Pulmonary artery endothelial cell (primary cell): Measurements from ENCODE around the gene KIAA0232. TPM values are rescaled to one million over a fixed set of nuclear protein-coding genes. Genes with fewer than 3 reads are reported as not detected.
"Not testable (repeated sequence)": the region's sequence is repeated elsewhere in the genome, so short reads cannot be mapped to it uniquely, and the experiment has no call there.

Source experiments
- DNase-seq: peaks from one replicate; pipeline ENCODE4 v3.0.0-alpha.2; 2011; ENCODE audit warnings: low read depth, low spot score
- total RNA-seq: library from RNA; depleted of rRNA; stranded (reverse); fragments of >200 nt; gene quantifications from 2 replicates; pipeline ENCODE4 v1.2.3, GENCODE V29; 2014

KIAA0232 gene
- total RNA-seq, 1 donor from 2014 or later = 18.8 TPM

DNA sequence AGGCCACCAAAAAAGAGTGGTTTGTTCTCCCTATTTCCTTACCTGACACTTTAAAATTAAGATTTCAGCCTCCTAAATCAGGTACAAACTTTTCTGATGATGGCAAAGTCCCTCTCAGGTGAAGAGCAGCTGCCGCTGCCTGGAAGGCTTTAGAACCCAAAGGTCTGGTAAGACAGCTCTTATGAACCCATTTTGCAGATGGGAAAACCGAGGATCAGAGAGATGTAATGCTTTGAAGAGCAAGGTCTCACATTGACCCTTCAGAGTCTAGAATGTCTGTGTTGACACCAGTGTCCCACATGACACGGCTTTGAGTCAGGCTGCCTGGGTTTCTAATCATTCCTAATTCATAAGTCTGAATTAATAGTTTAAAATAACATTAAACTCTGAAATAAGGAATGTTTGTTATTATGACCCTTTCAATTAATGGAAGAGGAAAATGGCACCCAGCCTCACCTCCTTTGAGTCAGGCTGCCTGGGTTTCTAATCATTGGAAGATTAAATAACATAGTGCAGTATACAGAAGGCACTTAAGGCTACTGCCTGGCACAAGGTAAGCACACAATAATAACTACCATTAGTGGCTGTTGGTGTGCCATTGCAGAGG, 27.9 kb upstream of the KIAA0232 start:
- no peak for DNase-seq

DNA sequence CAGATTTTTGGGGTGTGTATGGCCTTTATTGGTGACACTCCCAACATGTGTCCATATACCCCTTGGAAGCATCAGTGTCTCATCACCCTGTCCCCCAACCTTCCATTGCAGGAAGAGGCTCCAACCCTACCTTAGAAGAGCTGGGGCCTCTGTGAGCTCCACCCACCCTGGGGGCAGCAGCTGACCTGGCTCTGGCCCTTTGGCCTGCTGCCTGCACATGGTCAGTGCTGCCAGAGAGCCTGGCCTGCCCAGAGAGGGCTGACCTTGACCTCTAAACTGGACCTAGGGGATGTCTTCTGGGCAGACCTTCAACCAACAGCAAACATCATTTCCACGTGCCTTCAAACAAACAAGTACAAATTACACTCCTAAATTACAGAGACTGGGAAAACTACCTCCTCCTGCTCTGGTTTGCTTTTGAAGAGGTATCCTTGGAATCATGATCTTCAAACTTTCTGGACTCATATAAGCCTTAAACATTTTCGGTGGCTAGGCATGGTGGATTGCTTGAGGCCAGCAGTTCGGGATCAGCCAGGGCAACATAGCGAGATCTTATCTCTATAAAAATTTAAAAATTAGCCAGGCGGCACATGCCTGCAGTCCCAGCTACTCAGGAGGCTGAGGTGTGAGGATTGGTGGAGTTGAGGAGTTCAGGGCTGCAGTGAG, 27.3 kb upstream of the KIAA0232 start:
- DNase-seq = no peak

- not testable (repeated sequence) for DNase-seq
Measured at GRCh38 chr4:6756345-6756744, 26.2 kb upstream of the KIAA0232 start.

DNA sequence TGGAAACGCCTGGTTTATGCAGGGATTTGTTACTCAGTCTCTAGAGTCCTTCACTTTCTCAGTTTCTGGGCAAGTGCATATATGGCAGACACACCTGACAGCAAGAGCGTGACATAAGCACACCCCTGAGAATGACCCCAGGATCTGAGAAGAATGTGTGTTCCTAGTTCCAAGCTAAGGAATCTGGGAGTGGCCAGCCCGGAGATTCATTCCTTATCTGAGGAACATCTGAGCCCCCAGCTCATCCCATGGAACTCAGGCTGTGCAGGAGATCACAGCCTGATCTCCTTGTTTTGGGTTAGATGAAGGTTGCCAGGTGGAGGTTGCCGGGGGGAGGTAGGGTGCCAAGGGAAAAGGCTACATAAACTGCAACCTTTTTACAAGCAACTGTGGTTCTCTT, 23.8 kb upstream of the KIAA0232 start:
- DNase-seq = no peak

- no peak for DNase-seq
Measured at GRCh38 chr4:6760865-6761264, 21.7 kb upstream of the KIAA0232 start.

GRCh38 chr4:6761649-6762615, 20.6 kb upstream of the KIAA0232 start:
- no peak for DNase-seq

DNA sequence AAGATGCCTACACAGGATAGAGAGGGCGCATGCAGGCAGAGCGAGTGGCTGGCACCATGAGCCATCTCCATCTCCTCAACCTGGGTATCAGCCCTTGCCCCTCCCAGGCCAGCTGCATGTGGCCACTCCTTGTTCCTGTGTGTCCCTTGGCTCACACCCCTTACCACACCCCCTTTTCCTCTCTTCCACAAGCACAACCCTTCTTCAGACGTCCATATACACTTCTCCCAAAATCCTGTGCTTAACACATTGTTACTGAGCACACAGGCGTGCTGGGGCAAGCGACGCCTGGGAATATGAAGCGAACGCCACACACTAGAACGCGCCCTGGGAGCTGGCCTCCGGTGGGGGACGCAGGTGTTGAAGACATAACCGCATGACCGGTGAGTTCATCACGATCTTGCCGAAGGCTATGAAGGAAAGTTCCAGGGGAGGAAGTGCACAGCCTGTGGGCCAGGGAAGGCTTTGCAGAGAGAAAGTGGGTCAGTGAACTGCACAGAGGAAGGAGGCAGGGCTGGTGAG, 19.1 kb upstream of the KIAA0232 start:
- DNase-seq = no peak

GRCh38 chr4:6764976-6765620, 17.4 kb upstream of the KIAA0232 start:
- no peak for DNase-seq

GRCh38 chr4:6765703-6766102, 16.8 kb upstream of the KIAA0232 start:
- DNase-seq = no peak

- DNase-seq = no peak
Measured at GRCh38 chr4:6767386-6767747, 15.2 kb upstream of the KIAA0232 start.

DNA sequence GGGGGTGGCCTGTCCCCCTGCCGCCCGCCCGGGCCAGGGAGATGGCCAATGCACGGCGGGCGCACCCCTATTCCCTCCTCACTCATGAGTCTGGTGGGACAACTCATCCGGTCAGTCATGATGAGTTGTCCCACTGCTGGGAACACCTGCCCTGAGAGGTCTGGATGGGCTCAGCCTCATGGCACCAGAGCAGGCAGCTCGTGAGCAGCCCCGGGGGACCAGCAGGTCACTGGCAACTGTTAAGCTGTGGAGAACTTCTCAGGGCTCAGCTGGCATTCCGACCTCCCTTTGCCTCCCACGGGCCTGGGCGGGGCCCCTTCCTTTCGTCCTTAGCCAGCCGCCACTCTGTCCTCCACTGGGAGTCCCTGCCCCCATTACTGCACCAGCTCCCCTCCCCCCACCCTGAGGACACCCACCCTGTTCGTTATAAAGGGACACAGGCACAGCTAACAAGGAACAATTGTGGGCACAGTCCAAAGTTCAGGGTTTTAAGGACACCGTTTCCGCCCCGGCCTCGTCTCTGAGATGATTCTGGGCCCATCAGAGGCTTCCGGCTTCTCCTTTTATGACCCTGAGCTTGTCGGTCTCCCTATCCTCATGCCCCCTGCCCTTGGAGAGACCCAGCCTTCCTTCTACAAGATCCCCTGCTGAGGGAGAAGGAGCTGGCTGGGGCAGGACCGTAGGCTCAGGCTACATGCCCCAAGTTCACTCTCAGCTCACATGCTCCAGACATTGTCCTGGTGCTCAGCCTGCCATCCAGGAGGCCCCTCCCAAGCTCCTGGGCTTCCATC, 14.6 kb upstream of the KIAA0232 start:
- DNase-seq = no peak

GRCh38 chr4:6768539-6768905, 14.0 kb upstream of the KIAA0232 start:
- DNase-seq = no peak

DNA sequence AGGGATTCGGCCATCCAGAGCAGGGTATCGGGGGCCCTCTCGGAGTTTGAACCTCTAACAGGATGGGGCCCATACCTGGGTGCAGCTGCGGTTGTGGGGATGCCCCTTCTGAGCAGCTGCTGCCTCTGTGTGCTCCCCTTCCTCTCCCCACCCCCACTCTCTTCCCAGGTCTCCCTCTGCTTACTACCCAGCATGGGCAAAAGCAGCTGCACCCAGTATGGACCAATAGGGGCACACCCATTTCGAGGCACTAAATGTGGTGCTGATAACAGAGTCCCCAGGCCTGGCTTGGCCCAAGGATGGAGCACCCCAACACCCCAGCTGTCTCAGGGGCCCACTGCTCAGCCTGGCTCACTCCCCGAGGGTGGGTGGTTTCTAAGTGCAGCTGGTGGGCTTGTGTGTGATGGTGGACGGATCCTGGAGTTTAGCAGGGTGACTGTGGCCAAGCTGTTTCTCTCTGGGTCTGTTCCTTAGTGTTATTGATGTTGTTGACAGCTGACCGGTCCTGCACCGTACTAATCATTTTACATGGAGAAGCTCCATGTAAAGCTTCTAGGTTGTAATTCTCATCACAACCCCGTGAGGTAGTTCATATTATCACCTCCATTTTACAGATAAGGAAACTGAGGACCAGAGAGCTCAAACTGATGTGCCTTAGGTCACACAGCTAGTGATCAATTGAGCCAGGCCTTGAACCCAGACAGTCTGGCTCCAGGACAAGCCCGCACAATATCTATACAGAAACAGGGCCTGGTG, 13.1 kb upstream of the KIAA0232 start:
- no peak for DNase-seq

- DNase-seq = no peak
Measured at GRCh38 chr4:6769989-6770420, 12.5 kb upstream of the KIAA0232 start.

DNA sequence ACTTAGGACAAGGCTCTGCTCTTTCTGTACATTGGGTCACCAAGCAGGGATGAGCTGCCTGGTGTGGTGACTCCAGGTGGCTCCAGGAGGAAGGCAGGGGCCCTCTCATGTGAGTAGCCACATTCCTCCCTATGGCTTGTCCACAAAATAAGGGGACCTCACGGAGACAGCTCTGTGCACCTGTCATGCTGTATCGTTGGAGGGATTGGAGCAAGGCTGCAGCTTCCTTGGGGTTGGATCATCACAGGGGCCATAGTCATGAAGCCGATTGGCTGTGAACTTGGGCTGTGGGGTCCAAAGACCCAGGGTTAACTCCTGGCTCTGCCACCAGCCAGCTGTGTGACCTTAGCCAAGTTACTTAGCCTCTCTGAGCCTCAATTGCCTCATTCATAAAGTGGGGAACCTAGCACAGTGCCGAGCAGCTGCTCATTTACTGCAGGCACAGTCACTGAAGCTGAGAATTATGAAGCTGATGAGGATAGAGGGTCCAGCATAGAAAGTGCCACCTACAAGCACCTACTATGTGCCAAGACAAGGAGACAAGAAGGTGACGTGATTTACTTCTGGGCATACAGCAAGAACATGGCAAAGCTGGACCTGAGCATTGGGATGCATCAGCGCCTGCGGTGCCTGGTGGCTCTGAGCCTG, 11.8 kb upstream of the KIAA0232 start:
- no peak for DNase-seq

DNA sequence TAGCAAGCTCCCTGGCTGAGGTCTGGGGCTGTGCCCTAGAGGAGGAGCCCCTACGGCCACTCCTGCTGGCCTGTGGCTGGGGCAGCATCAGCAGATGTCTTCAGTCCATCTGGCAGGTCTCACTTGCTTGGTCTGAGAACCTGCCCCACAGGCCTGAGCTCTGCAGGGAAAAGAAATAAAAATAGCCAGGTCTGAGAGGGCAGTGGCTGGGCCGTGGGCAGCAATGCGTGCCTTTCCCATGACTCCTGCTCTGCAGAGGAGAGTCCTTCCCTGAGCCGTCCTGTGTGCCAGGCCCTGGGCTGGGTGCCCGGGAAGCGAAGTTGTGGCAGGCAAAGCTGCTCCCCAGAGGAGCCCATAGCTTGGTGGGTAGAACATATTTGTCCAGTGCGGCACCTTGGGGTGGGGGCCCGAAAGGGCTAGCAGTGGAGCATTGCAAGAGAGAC, 11.3 kb upstream of the KIAA0232 start:
- no peak for DNase-seq

- no peak for DNase-seq
Measured at GRCh38 chr4:6772223-6772928, 10.2 kb upstream of the KIAA0232 start.

DNA sequence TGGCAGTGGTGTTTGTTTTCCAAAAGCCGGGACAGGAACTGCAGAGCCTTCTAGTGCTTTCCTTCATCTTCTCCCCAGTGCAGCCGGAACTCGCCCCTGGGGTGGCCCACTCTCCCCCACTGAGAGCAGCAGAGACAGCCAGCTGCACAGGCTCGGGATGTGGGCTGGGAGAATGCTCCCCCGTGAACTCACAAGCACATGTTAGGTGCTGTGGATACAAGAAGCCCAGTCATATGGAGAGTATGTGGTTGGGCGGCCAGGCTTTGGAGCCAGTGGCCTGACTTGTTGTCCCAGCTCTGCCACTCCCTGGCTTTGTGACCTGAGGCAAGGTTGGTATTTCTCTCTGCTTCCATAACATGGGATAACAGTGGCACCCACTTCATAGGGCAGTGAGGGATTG, 9.4 kb upstream of the KIAA0232 start:
- no peak for DNase-seq
